GM23338 (cell line): Measurements from ENCODE around the gene TMEM247. TPM values are rescaled to one million over a fixed set of nuclear protein-coding genes. Genes with fewer than 3 reads are reported as not detected.

Source experiments
- ATAC-seq: fragments of 200-7000 bp; cut with Tn5 transposase; 3 replicates; pipeline ENCODE4 v1.9.1; 2020
- DNase-seq: peaks from one replicate; pipeline ENCODE4 v3.0.0-alpha.2; 2015; ENCODE audit warnings: low spot score
- H2AFZ ChIP-seq: fragments of 200-600 bp; sonication (generic); 2 replicates; pipeline ENCODE4 v1.8.0; 2016; ENCODE audit warnings: antibody characterized with exemption, mild to moderate bottlenecking, moderate library complexity
- H3F3A ChIP-seq: fragments of 200-600 bp; sonication (generic); replicated peaks from 2 replicates; pipeline ENCODE4 v1.8.0; 2017; ENCODE audit warnings: antibody characterized with exemption, mixed run types, low read depth
- H3K27ac ChIP-seq: fragments of 200-600 bp; sonication (generic); 2 replicates; pipeline ENCODE4 v1.6.1; 2016; ENCODE audit warnings: low read depth
- H3K27me3 ChIP-seq: fragments of 200-600 bp; sonication (generic); 2 replicates; pipeline ENCODE4 v1.8.0; 2016; ENCODE audit warnings: mild to moderate bottlenecking, mixed run types, moderate library complexity; ENCODE audit not compliant: insufficient read depth
- H3K36me3 ChIP-seq: fragments of 200-600 bp; sonication (generic); 2 replicates; pipeline ENCODE4 v1.8.0; 2016; ENCODE audit warnings: mild to moderate bottlenecking; ENCODE audit not compliant: insufficient read depth
- H3K4me1 ChIP-seq: fragments of 200-600 bp; sonication (generic); 2 replicates; pipeline ENCODE4 v1.8.0; 2016; ENCODE audit warnings: mild to moderate bottlenecking, moderate library complexity; ENCODE audit not compliant: insufficient read depth
- H3K4me2 ChIP-seq: fragments of 200-600 bp; sonication (generic); 2 replicates; pipeline ENCODE4 v1.7.1; 2017; ENCODE audit warnings: mixed run types
- H3K4me3 ChIP-seq: fragments of 200-600 bp; sonication (generic); 2 replicates; pipeline ENCODE4 v1.6.1; 2016; ENCODE audit warnings: mixed run types
- H3K79me2 ChIP-seq: fragments of 200-600 bp; sonication (generic); replicated peaks from 2 replicates; pipeline ENCODE4 v1.8.0; 2017; ENCODE audit warnings: mild to moderate bottlenecking; ENCODE audit not compliant: insufficient read depth
- H3K9me2 ChIP-seq: fragments of 200-600 bp; sonication (generic); 2 replicates; pipeline ENCODE4 v1.8.0; 2017; ENCODE audit not compliant: insufficient read depth
- H4K20me1 ChIP-seq: fragments of 200-600 bp; sonication (generic); replicated peaks from 2 replicates; pipeline ENCODE4 v1.8.0; 2017; ENCODE audit warnings: mild to moderate bottlenecking; ENCODE audit not compliant: insufficient read depth
- H3K27ac Mint-ChIP-seq: 2 replicates; pipeline ENCODE4 v1.8.0; 2020; ENCODE audit warnings: inconsistent platforms, mild to moderate bottlenecking, moderate library complexity, mixed read lengths
- H3K27me3 Mint-ChIP-seq: 3 replicates; pipeline ENCODE4 v1.8.0; 2022; ENCODE audit warnings: low read depth, mild to moderate bottlenecking, moderate library complexity, mixed read lengths, inconsistent platforms; ENCODE audit not compliant: insufficient read depth, poor library complexity
- H3K36me3 Mint-ChIP-seq: 3 replicates; pipeline ENCODE4 v1.8.0; 2021; ENCODE audit warnings: low read depth, mild to moderate bottlenecking, inconsistent platforms, moderate library complexity, mixed read lengths
- H3K4me1 Mint-ChIP-seq: 3 replicates; pipeline ENCODE4 v1.8.0; 2020; ENCODE audit warnings: mild to moderate bottlenecking, inconsistent platforms, mixed read lengths
- H3K4me3 Mint-ChIP-seq: 3 replicates; pipeline ENCODE4 v1.8.0; 2021; ENCODE audit warnings: moderate library complexity, mild to moderate bottlenecking, inconsistent platforms, mixed read lengths
- H3K9me3 Mint-ChIP-seq: 3 replicates; pipeline ENCODE4 v1.8.0; 2020; ENCODE audit warnings: moderate library complexity, mild to moderate bottlenecking, inconsistent platforms, mixed read lengths
- CREB1 ChIP-seq: fragments of 250-450 bp; sonication (Bioruptor Pico); IDR thresholded peaks from 2 replicates; pipeline ENCODE4 v1.5.0; 2020; ENCODE audit warnings: low read depth, mild to moderate bottlenecking, moderate library complexity
- EZH2 ChIP-seq: fragments of 200-600 bp; sonication (generic); IDR thresholded peaks from one replicate; pipeline ENCODE4 v1.8.0; 2017; ENCODE audit warnings: antibody characterized with exemption, mild to moderate bottlenecking, low read depth; ENCODE audit not compliant: unreplicated experiment
- EZH2phosphoT487 ChIP-seq: fragments of 200-600 bp; sonication (generic); IDR thresholded peaks from one replicate; pipeline ENCODE4 v1.8.1; 2018; ENCODE audit warnings: antibody characterized with exemption; ENCODE audit not compliant: unreplicated experiment
- JUNB ChIP-seq: IDR thresholded peaks from one replicate; pipeline ENCODE4 v1.6.1; 2016; ENCODE audit warnings: antibody characterized with exemption; ENCODE audit not compliant: unreplicated experiment
- NANOG ChIP-seq: IDR thresholded peaks from 2 replicates; pipeline ENCODE4 v1.6.1; 2016; ENCODE audit warnings: antibody characterized with exemption, borderline replicate concordance
- POLR2AphosphoS5 ChIP-seq: IDR thresholded peaks from 2 replicates; pipeline ENCODE4 v1.6.1; 2016; ENCODE audit warnings: antibody characterized with exemption, low read depth
- STAT1 ChIP-seq: IDR thresholded peaks from one replicate; pipeline ENCODE4 v1.6.1; 2016; ENCODE audit warnings: antibody characterized with exemption; ENCODE audit not compliant: unreplicated experiment
- ZNF114 ChIP-seq: fragments of 250-450 bp; sonication (Bioruptor Pico); IDR thresholded peaks from 2 replicates; pipeline ENCODE4 v1.5.0; 2020; ENCODE audit warnings: mild to moderate bottlenecking, moderate library complexity
- polyA plus RNA-seq: library from polyadenylated mRNA; unstranded; fragments of >200 nt; fragmentation: Nextera tagmentation; extraction: Ambion mirVana; gene quantifications from 2 replicates; pipeline ENCODE4 v1.2.1, GENCODE V29; 2016
- total RNA-seq: library from RNA; depleted of rRNA; stranded (reverse); fragments of >200 nt; shearing (Covaris generic); gene quantifications from 2 replicates; pipeline ENCODE4 v1.2.3, GENCODE V29; 2014
- TF ChIP-seq, protein P1 (sequence below): fragments of 250-450 bp; sonication (Bioruptor Pico); IDR thresholded peaks from 2 replicates; pipeline ENCODE4 v1.5.0; 2020; ENCODE audit warnings: mild to moderate bottlenecking, moderate library complexity
- TF ChIP-seq, protein P2 (sequence below): IDR thresholded peaks from one replicate; pipeline ENCODE4 v1.6.1; 2018; ENCODE audit warnings: antibody characterized with exemption; ENCODE audit not compliant: unreplicated experiment
- TF ChIP-seq, protein P3 (sequence below): IDR thresholded peaks from 2 replicates; pipeline ENCODE4 v1.6.1; 2016; ENCODE audit warnings: antibody characterized with exemption
- TF ChIP-seq, protein P4 (sequence below), 2 experiments: fragments of 200-600 bp in 1 of 2; sonication (generic) in 1 of 2; conservative IDR thresholded peaks; 2 replicates each; pipeline versions ENCODE4 v1.5.1 to v1.6.1; 2016 to 2017; ENCODE audit warnings: antibody characterized with exemption in 2 of 2, low read depth in 2 of 2, mild to moderate bottlenecking in 2 of 2, moderate library complexity in 1 of 2

Gene TMEM247
- total and polyA plus RNA-seq, 2 experiments from 2014 or later, result not detected

DNA sequence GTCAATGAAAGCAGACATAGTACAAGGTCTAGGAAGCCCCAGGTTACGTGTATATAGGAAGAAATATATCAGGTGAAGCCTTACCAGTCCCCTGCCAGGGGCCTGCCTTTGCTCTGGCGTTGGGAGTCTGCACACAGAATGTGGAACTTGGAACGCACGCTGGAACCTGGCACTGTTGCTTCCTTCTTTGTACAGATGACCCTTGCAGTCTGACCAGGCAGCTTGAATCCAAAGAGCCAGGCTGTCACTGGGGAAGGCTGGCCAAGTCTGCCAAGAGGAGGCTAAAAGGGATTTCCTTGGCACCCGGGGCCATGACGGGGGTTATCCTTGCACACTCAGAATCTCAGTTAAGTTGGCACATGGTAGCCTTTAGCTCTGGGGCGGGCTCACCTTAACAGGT, 39.5 kb downstream of the TMEM247 start:
- ATAC-seq (no peak), DNase-seq (no peak)
- no peaks in the 10 kb centered on the region for H3K36me3 Mint-ChIP-seq
- H3K27ac Mint-ChIP-seq, result no peak overlapping the region
- no peaks in the 10 kb centered on the region for H3K27me3 Mint-ChIP-seq
- H2AFZ ChIP-seq, result no peak overlapping the region
- no peaks in the 10 kb centered on the region for H4K20me1 ChIP-seq
- H3K9me2 ChIP-seq, result no peaks in the 10 kb centered on the region
- H3K27ac ChIP-seq, result no peak overlapping the region
- no peak overlapping the region for H3K4me3 Mint-ChIP-seq
- no peaks in the 10 kb centered on the region for H3F3A ChIP-seq
- H3K79me2 ChIP-seq, result no peaks in the 10 kb centered on the region
- H3K4me3 ChIP-seq, result no peak overlapping the region
- H3K27me3 ChIP-seq, result no peaks in the 10 kb centered on the region
- H3K4me2 ChIP-seq, result no peak overlapping the region
- H3K36me3 ChIP-seq, result no peaks in the 10 kb centered on the region
- no peak for TF ChIP-seq ZNF114 (CRISPR knock-in tag)
- no peak for TF ChIP-seq EZH2
- TF ChIP-seq, protein P1, sequence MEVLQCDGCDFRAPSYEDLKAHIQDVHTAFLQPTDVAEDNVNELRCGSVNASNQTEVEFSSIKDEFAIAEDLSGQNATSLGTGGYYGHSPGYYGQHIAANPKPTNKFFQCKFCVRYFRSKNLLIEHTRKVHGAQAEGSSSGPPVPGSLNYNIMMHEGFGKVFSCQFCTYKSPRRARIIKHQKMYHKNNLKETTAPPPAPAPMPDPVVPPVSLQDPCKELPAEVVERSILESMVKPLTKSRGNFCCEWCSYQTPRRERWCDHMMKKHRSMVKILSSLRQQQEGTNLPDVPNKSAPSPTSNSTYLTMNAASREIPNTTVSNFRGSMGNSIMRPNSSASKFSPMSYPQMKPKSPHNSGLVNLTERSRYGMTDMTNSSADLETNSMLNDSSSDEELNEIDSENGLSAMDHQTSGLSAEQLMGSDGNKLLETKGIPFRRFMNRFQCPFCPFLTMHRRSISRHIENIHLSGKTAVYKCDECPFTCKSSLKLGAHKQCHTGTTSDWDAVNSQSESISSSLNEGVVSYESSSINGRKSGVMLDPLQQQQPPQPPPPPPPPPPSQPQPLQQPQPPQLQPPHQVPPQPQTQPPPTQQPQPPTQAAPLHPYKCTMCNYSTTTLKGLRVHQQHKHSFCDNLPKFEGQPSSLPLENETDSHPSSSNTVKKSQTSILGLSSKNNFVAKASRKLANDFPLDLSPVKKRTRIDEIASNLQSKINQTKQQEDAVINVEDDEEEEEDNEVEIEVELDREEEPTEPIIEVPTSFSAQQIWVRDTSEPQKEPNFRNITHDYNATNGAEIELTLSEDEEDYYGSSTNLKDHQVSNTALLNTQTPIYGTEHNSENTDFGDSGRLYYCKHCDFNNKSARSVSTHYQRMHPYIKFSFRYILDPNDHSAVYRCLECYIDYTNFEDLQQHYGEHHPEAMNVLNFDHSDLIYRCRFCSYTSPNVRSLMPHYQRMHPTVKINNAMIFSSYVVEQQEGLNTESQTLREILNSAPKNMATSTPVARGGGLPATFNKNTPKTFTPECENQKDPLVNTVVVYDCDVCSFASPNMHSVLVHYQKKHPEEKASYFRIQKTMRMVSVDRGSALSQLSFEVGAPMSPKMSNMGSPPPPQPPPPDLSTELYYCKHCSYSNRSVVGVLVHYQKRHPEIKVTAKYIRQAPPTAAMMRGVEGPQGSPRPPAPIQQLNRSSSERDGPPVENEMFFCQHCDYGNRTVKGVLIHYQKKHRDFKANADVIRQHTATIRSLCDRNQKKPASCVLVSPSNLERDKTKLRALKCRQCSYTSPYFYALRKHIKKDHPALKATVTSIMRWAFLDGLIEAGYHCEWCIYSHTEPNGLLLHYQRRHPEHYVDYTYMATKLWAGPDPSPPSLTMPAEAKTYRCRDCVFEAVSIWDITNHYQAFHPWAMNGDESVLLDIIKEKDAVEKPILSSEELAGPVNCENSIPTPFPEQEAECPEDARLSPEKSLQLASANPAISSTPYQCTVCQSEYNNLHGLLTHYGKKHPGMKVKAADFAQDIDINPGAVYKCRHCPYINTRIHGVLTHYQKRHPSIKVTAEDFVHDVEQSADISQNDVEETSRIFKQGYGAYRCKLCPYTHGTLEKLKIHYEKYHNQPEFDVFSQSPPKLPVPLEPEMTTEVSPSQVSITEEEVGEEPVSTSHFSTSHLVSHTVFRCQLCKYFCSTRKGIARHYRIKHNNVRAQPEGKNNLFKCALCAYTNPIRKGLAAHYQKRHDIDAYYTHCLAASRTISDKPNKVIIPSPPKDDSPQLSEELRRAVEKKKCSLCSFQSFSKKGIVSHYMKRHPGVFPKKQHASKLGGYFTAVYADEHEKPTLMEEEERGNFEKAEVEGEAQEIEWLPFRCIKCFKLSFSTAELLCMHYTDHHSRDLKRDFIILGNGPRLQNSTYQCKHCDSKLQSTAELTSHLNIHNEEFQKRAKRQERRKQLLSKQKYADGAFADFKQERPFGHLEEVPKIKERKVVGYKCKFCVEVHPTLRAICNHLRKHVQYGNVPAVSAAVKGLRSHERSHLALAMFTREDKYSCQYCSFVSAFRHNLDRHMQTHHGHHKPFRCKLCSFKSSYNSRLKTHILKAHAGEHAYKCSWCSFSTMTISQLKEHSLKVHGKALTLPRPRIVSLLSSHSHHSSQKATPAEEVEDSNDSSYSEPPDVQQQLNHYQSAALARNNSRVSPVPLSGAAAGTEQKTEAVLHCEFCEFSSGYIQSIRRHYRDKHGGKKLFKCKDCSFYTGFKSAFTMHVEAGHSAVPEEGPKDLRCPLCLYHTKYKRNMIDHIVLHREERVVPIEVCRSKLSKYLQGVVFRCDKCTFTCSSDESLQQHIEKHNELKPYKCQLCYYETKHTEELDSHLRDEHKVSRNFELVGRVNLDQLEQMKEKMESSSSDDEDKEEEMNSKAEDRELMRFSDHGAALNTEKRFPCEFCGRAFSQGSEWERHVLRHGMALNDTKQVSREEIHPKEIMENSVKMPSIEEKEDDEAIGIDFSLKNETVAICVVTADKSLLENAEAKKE (CRISPR knock-in tag), result no peak
- TF ChIP-seq, protein P2, sequence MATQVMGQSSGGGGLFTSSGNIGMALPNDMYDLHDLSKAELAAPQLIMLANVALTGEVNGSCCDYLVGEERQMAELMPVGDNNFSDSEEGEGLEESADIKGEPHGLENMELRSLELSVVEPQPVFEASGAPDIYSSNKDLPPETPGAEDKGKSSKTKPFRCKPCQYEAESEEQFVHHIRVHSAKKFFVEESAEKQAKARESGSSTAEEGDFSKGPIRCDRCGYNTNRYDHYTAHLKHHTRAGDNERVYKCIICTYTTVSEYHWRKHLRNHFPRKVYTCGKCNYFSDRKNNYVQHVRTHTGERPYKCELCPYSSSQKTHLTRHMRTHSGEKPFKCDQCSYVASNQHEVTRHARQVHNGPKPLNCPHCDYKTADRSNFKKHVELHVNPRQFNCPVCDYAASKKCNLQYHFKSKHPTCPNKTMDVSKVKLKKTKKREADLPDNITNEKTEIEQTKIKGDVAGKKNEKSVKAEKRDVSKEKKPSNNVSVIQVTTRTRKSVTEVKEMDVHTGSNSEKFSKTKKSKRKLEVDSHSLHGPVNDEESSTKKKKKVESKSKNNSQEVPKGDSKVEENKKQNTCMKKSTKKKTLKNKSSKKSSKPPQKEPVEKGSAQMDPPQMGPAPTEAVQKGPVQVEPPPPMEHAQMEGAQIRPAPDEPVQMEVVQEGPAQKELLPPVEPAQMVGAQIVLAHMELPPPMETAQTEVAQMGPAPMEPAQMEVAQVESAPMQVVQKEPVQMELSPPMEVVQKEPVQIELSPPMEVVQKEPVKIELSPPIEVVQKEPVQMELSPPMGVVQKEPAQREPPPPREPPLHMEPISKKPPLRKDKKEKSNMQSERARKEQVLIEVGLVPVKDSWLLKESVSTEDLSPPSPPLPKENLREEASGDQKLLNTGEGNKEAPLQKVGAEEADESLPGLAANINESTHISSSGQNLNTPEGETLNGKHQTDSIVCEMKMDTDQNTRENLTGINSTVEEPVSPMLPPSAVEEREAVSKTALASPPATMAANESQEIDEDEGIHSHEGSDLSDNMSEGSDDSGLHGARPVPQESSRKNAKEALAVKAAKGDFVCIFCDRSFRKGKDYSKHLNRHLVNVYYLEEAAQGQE, result no peak
- no peak for TF ChIP-seq CREB1 (CRISPR knock-in tag)
- TF ChIP-seq, protein P3, sequence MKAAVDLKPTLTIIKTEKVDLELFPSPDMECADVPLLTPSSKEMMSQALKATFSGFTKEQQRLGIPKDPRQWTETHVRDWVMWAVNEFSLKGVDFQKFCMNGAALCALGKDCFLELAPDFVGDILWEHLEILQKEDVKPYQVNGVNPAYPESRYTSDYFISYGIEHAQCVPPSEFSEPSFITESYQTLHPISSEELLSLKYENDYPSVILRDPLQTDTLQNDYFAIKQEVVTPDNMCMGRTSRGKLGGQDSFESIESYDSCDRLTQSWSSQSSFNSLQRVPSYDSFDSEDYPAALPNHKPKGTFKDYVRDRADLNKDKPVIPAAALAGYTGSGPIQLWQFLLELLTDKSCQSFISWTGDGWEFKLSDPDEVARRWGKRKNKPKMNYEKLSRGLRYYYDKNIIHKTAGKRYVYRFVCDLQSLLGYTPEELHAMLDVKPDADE, result no peak
- no peak for TF ChIP-seq NANOG
- no peak for TF ChIP-seq JUNB
- no peak for TF ChIP-seq EZH2phosphoT487
- TF ChIP-seq POLR2AphosphoS5, result no peak
- TF ChIP-seq, protein P4, sequence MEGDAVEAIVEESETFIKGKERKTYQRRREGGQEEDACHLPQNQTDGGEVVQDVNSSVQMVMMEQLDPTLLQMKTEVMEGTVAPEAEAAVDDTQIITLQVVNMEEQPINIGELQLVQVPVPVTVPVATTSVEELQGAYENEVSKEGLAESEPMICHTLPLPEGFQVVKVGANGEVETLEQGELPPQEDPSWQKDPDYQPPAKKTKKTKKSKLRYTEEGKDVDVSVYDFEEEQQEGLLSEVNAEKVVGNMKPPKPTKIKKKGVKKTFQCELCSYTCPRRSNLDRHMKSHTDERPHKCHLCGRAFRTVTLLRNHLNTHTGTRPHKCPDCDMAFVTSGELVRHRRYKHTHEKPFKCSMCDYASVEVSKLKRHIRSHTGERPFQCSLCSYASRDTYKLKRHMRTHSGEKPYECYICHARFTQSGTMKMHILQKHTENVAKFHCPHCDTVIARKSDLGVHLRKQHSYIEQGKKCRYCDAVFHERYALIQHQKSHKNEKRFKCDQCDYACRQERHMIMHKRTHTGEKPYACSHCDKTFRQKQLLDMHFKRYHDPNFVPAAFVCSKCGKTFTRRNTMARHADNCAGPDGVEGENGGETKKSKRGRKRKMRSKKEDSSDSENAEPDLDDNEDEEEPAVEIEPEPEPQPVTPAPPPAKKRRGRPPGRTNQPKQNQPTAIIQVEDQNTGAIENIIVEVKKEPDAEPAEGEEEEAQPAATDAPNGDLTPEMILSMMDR (conservative IDR thresholded peaks at IDR 0.05; ENCODE audit: low read depth in 2 of 2), result no peak
- TF ChIP-seq STAT1, result no peak
- H3K9me3 Mint-ChIP-seq, result peaks cover 3% of the 10 kb centered on the region; the same call in 2 of the 3 replicates
- H3K4me1 Mint-ChIP-seq, result no peaks in the 10 kb centered on the region
- H3K4me1 ChIP-seq, result no peaks in the 10 kb centered on the region
